Sigmoid colon (tissue), 4 donors: Measurements from ENCODE around the gene OGT.

ENCODE experiments used
- EP300 ChIP-seq, 4 donors: sonication (generic); formaldehyde crosslinking; IDR thresholded peaks; one replicate each; pipeline ENCODE4 v1.6.1; 2017; ENCODE audit warnings: antibody characterized with exemption in 4 of 4
- TF ChIP-seq, protein P1 (sequence below), 4 experiments: fragments of 450-650 bp in 3 of 4; fragments of 200-600 bp in 1 of 4; IDR thresholded peaks; one replicate each; pipeline ENCODE4 v1.5.1; 2016 to 2019; ENCODE audit warnings: antibody characterized with exemption in 4 of 4, mild to moderate bottlenecking in 3 of 4, moderate library complexity in 2 of 4

DNA sequence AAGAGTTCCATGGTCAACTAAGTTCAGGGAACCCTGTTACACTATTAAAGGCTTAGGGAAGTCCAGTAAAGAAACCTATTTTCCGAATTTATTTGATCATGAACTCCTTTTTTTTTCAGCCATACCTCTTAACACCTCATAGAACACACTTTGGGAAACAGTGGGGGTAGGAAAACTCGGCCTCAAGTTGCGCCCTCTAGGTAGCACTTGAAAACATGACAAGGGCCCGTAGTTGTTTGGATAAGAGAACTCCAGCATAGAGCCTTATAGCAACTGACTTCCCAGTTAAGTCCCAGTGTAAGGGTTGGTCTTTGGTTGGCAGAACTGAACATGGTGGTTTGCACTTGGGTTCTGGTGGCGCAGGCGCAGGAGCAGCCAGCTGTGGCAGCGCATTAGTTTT lies 14.4 kb downstream of the OGT start:
- TF ChIP-seq, protein P1, sequence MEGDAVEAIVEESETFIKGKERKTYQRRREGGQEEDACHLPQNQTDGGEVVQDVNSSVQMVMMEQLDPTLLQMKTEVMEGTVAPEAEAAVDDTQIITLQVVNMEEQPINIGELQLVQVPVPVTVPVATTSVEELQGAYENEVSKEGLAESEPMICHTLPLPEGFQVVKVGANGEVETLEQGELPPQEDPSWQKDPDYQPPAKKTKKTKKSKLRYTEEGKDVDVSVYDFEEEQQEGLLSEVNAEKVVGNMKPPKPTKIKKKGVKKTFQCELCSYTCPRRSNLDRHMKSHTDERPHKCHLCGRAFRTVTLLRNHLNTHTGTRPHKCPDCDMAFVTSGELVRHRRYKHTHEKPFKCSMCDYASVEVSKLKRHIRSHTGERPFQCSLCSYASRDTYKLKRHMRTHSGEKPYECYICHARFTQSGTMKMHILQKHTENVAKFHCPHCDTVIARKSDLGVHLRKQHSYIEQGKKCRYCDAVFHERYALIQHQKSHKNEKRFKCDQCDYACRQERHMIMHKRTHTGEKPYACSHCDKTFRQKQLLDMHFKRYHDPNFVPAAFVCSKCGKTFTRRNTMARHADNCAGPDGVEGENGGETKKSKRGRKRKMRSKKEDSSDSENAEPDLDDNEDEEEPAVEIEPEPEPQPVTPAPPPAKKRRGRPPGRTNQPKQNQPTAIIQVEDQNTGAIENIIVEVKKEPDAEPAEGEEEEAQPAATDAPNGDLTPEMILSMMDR (IDR thresholded peaks at IDR 0.05), result no peak
- TF ChIP-seq EP300 (IDR thresholded peaks at IDR 0.05), result no peak
